Stomach (tissue), 4 donors: ENCODE results near the gene SH3YL1.

Experiments used
- POLR2AphosphoS5 ChIP-seq, 3 donors: sonication (generic); formaldehyde crosslinking; IDR thresholded peaks; one replicate each; pipeline ENCODE4 v1.6.1; 2016; ENCODE audit warnings: antibody characterized with exemption in 3 of 3
- TF ChIP-seq, protein P1 (sequence below), 7 experiments: fragments of 450-650 bp in 4 of 7; fragments of 200-600 bp in 3 of 7; sonication (generic) in 3 of 7; IDR thresholded peaks; one replicate each; pipeline ENCODE4 v1.5.1; 2016 to 2019; ENCODE audit warnings: antibody characterized with exemption in 7 of 7, control low read depth in 2 of 7, mild to moderate bottlenecking in 1 of 7

GRCh38 chr2:260507-261161 lies 3.2 kb downstream of the SH3YL1 start:
- TF ChIP-seq, protein P1, sequence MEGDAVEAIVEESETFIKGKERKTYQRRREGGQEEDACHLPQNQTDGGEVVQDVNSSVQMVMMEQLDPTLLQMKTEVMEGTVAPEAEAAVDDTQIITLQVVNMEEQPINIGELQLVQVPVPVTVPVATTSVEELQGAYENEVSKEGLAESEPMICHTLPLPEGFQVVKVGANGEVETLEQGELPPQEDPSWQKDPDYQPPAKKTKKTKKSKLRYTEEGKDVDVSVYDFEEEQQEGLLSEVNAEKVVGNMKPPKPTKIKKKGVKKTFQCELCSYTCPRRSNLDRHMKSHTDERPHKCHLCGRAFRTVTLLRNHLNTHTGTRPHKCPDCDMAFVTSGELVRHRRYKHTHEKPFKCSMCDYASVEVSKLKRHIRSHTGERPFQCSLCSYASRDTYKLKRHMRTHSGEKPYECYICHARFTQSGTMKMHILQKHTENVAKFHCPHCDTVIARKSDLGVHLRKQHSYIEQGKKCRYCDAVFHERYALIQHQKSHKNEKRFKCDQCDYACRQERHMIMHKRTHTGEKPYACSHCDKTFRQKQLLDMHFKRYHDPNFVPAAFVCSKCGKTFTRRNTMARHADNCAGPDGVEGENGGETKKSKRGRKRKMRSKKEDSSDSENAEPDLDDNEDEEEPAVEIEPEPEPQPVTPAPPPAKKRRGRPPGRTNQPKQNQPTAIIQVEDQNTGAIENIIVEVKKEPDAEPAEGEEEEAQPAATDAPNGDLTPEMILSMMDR (IDR thresholded peaks at IDR 0.05) = no peak
- peak in 1 of 3 donors; percentile 54 for TF ChIP-seq POLR2AphosphoS5 (IDR thresholded peaks at IDR 0.05)
